ENCODE results near the gene BRS3.
A peak's percentile ranks its signal among the peaks of the same experiment; 100 is the strongest.

BRS3 gene

DNA sequence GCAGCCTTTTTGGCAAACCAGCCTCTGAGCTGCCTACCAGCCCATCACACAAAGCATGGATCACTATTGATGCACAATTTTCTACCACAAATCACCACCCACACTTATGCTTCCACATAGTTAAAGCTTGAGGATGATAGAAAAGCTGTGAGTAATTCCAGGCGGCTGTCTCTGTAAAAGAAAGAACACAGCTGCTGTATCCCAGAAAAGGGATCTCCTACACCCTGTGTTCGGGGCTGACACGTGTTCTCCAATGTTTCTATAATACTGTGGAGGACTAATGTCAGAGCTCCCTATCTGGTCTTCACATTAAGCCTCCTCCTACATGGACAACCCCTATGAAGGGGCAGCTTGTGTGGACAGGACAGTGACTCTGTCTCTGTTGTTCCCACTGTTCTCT, 12.5 kb upstream of the BRS3 start:
- no peak for DNase-seq
- Histone ChIP-seq H3K9ac (ENCODE audit: low read length) (no peak overlapping the region), H3K27me3 (ENCODE audit: insufficient read depth, low read length, poor library complexity) (no peaks in the 10 kb centered on the region), H2BK15ac (replicated peaks; ENCODE audit: low read depth) (no peak overlapping the region), H4K5ac (ENCODE audit: low read length) (no peak overlapping the region), H3K36me3 (ENCODE audit: control insufficient read depth, insufficient read depth, low read length) (no peaks in the 10 kb centered on the region), H2AK5ac (ENCODE audit: low read length) (no peak overlapping the region), H3K56ac (ENCODE audit: low read length) (no peak overlapping the region), H2BK5ac (ENCODE audit: low read length) (no peak overlapping the region), H2BK120ac (ENCODE audit: low read depth, low read length) (no peak overlapping the region), H3K4me3 (ENCODE audit: low read length) (no peak overlapping the region), H3K23ac (ENCODE audit: low read length) (no peak overlapping the region), H3K4me2 (ENCODE audit: low read length) (no peak overlapping the region), H3K79me2 (ENCODE audit: control insufficient read depth, insufficient read depth, low read length) (no peaks in the 10 kb centered on the region), H3K4ac (ENCODE audit: low read depth, low read length) (no peak overlapping the region), H4K8ac (ENCODE audit: low read depth, low read length) (no peak overlapping the region), H3K4me1 (ENCODE audit: control insufficient read depth, low read depth, low read length) (no peaks in the 10 kb centered on the region), H3K79me1 (ENCODE audit: low read length) (no peaks in the 10 kb centered on the region), H3K27ac (ENCODE audit: low read depth, low read length) (no peak overlapping the region), H3K18ac (ENCODE audit: low read length) (no peak overlapping the region)
- WGBS (ENCODE audit: extremely low coverage, insufficient coverage, low lambda C conversion rate), result no CpG with 5 or more reads among the region's 3 CpGs

DNA sequence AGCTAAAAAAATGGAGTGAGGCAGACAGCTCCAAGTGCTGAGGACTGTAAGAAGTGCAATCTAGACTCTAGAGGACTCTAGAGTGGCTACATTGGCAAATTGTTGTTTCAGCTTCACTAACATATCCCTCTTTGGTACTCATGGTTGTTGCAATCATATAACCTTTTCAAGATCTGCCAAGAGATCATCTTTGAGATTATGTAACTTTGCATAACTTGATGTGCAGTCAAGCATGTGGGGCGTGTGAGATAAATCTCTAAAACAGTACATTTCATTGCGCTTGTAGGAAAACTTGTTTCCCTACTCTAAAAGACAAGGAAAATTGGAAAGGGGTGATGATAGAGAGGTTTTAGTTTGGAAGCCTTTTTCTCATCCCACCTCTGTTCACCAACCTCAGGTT, 11.2 kb upstream of the BRS3 start:
- H3K36me3 ChIP-seq (ENCODE audit: control insufficient read depth, insufficient read depth, low read length), result no peaks in the 10 kb centered on the region
- no peak overlapping the region for H3K4me2 ChIP-seq (ENCODE audit: low read length)
- no peak overlapping the region for H3K23ac ChIP-seq (ENCODE audit: low read length)
- H2BK120ac ChIP-seq (ENCODE audit: low read depth, low read length), result no peak overlapping the region
- no peaks in the 10 kb centered on the region for H3K79me1 ChIP-seq (ENCODE audit: low read length)
- no peak overlapping the region for H3K4me3 ChIP-seq (ENCODE audit: low read length)
- no peak overlapping the region for H4K8ac ChIP-seq (ENCODE audit: low read depth, low read length)
- no peak overlapping the region for H3K56ac ChIP-seq (ENCODE audit: low read length)
- H3K79me2 ChIP-seq (ENCODE audit: control insufficient read depth, insufficient read depth, low read length), result no peaks in the 10 kb centered on the region
- no peak overlapping the region for H3K9ac ChIP-seq (ENCODE audit: low read length)
- H3K4ac ChIP-seq (ENCODE audit: low read depth, low read length), result no peak overlapping the region
- no peak overlapping the region for H4K5ac ChIP-seq (ENCODE audit: low read length)
- no peak overlapping the region for H2BK5ac ChIP-seq (ENCODE audit: low read length)
- H3K18ac ChIP-seq (ENCODE audit: low read length), result no peak overlapping the region
- no peak overlapping the region for H2AK5ac ChIP-seq (ENCODE audit: low read length)
- H3K27me3 ChIP-seq (ENCODE audit: insufficient read depth, low read length, poor library complexity), result no peaks in the 10 kb centered on the region
- no peak overlapping the region for H3K27ac ChIP-seq (ENCODE audit: low read depth, low read length)
- H2BK15ac ChIP-seq (replicated peaks; ENCODE audit: low read depth), result no peak overlapping the region
- no peak for DNase-seq
- WGBS (ENCODE audit: extremely low coverage, insufficient coverage, low lambda C conversion rate), result no CpG with 5 or more reads among the region's 2 CpGs
- H3K4me1 ChIP-seq (ENCODE audit: control insufficient read depth, low read depth, low read length), result no peaks in the 10 kb centered on the region

DNA sequence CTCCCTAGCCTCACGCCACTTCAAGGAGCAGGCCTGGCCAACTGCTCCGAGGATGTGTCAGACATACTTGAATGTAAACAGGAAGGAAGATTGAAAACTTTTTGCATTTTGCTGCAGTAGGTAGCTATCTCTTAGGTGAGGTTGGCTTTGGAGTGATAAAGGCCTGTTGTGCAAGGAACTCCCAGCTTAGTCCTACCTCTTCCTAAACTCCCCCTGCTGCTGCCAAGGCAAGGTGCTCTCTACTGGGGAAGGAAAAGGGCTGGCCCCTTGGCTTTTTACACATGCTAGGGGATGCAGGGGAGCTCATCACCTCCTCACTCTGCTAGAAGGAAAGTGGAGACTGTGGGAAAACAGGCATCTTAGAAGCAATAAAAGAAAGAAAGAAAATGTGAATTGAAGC, 10.7 kb upstream of the BRS3 start:
- Histone ChIP-seq H3K79me1 (ENCODE audit: low read length) (no peaks in the 10 kb centered on the region), H2AK5ac (ENCODE audit: low read length) (no peak overlapping the region), H3K79me2 (ENCODE audit: control insufficient read depth, insufficient read depth, low read length) (no peaks in the 10 kb centered on the region), H2BK120ac (ENCODE audit: low read depth, low read length) (no peak overlapping the region), H3K56ac (ENCODE audit: low read length) (no peak overlapping the region), H3K18ac (ENCODE audit: low read length) (no peak overlapping the region), H3K27me3 (ENCODE audit: insufficient read depth, low read length, poor library complexity) (no peaks in the 10 kb centered on the region), H3K4me2 (ENCODE audit: low read length) (no peak overlapping the region), H3K9ac (ENCODE audit: low read length) (no peak overlapping the region), H4K8ac (ENCODE audit: low read depth, low read length) (no peak overlapping the region), H3K4me3 (ENCODE audit: low read length) (no peak overlapping the region), H3K4ac (ENCODE audit: low read depth, low read length) (no peak overlapping the region), H3K23ac (ENCODE audit: low read length) (no peak overlapping the region), H2BK15ac (replicated peaks; ENCODE audit: low read depth) (no peak overlapping the region), H2BK5ac (ENCODE audit: low read length) (no peak overlapping the region), H3K36me3 (ENCODE audit: control insufficient read depth, insufficient read depth, low read length) (no peaks in the 10 kb centered on the region), H4K5ac (ENCODE audit: low read length) (no peak overlapping the region), H3K4me1 (ENCODE audit: control insufficient read depth, low read depth, low read length) (no peaks in the 10 kb centered on the region), H3K27ac (ENCODE audit: low read depth, low read length) (no peak overlapping the region)
- peak; percentile 26 for DNase-seq
- no CpG with 5 or more reads among the region's 2 CpGs for WGBS (ENCODE audit: extremely low coverage, insufficient coverage, low lambda C conversion rate)

DNA sequence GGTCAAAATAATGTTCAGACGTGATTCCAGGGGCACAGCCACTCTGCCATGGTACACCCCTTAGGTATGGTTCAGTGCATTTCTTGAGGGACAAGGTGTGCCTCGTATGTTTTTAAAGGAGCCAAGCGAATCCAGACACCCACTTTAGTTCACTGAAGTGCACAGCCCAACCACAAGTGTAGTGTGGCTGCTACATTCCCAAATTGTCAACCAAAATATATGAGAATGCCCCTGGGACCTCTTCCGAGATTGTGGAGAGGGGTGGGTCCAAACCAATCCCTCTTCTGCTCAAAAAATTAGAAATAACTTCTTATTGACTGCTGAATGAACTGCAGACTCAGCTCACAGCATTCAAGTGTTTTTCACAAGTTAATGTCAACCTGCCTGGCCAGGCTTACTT, 7.4 kb upstream of the BRS3 start:
- Histone ChIP-seq H3K4me2 (ENCODE audit: low read length) (no peak overlapping the region), H3K27ac (ENCODE audit: low read depth, low read length) (no peak overlapping the region), H3K9ac (ENCODE audit: low read length) (no peak overlapping the region), H3K18ac (ENCODE audit: low read length) (no peak overlapping the region), H3K4ac (ENCODE audit: low read depth, low read length) (no peak overlapping the region), H2BK120ac (ENCODE audit: low read depth, low read length) (no peak overlapping the region), H3K4me3 (ENCODE audit: low read length) (no peak overlapping the region), H3K36me3 (ENCODE audit: control insufficient read depth, insufficient read depth, low read length) (no peaks in the 10 kb centered on the region), H2BK5ac (ENCODE audit: low read length) (no peak overlapping the region), H3K79me2 (ENCODE audit: control insufficient read depth, insufficient read depth, low read length) (no peaks in the 10 kb centered on the region), H4K8ac (ENCODE audit: low read depth, low read length) (no peak overlapping the region), H3K4me1 (ENCODE audit: control insufficient read depth, low read depth, low read length) (no peaks in the 10 kb centered on the region), H3K79me1 (ENCODE audit: low read length) (no peaks in the 10 kb centered on the region), H2AK5ac (ENCODE audit: low read length) (no peak overlapping the region), H2BK15ac (replicated peaks; ENCODE audit: low read depth) (no peak overlapping the region), H4K5ac (ENCODE audit: low read length) (no peak overlapping the region), H3K23ac (ENCODE audit: low read length) (no peak overlapping the region), H3K27me3 (ENCODE audit: insufficient read depth, low read length, poor library complexity) (no peaks in the 10 kb centered on the region), H3K56ac (ENCODE audit: low read length) (no peak overlapping the region)
- no CpG with 5 or more reads among the region's 4 CpGs for WGBS (ENCODE audit: extremely low coverage, insufficient coverage, low lambda C conversion rate)
- no peak for DNase-seq

DNA sequence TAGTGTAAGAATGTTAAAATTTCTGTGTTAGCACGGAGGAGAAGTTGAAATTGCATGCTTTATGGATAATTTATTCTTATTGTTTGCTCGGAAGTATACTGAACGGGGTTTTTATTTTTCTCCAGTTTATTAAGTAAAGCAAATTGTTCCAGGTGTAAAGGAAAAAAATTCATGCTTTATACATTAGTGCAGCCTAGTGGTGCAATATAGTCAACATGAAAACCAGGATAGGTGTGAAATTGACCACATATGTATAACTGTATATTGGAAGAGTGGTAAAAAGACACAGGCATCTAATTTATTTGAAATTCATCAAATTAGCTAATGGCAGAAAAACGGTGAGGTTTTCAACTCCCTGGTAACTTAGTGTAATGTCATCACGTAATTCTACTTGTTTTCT, 959 bp downstream of the BRS3 start:
- H3K18ac ChIP-seq (ENCODE audit: low read length), result no peak overlapping the region
- no peak overlapping the region for H4K8ac ChIP-seq (ENCODE audit: low read depth, low read length)
- no peaks in the 10 kb centered on the region for H3K36me3 ChIP-seq (ENCODE audit: control insufficient read depth, insufficient read depth, low read length)
- H3K4me3 ChIP-seq (ENCODE audit: low read length), result no peak overlapping the region
- H2BK5ac ChIP-seq (ENCODE audit: low read length), result no peak overlapping the region
- no peak for DNase-seq
- no peaks in the 10 kb centered on the region for H3K4me1 ChIP-seq (ENCODE audit: control insufficient read depth, low read depth, low read length)
- H2BK120ac ChIP-seq (ENCODE audit: low read depth, low read length), result no peak overlapping the region
- H3K56ac ChIP-seq (ENCODE audit: low read length), result no peak overlapping the region
- H2BK15ac ChIP-seq (replicated peaks; ENCODE audit: low read depth), result no peak overlapping the region
- H3K79me2 ChIP-seq (ENCODE audit: control insufficient read depth, insufficient read depth, low read length), result no peaks in the 10 kb centered on the region
- no peaks in the 10 kb centered on the region for H3K79me1 ChIP-seq (ENCODE audit: low read length)
- 100% methylated on average over 1 of the region's 5 CpGs for WGBS (ENCODE audit: extremely low coverage, insufficient coverage, low lambda C conversion rate)
- H4K5ac ChIP-seq (ENCODE audit: low read length), result no peak overlapping the region
- H3K23ac ChIP-seq (ENCODE audit: low read length), result no peak overlapping the region
- no peak overlapping the region for H3K9ac ChIP-seq (ENCODE audit: low read length)
- H3K27me3 ChIP-seq (ENCODE audit: insufficient read depth, low read length, poor library complexity), result no peaks in the 10 kb centered on the region
- H3K4ac ChIP-seq (ENCODE audit: low read depth, low read length), result no peak overlapping the region
- H3K27ac ChIP-seq (ENCODE audit: low read depth, low read length), result no peak overlapping the region
- no peak overlapping the region for H2AK5ac ChIP-seq (ENCODE audit: low read length)
- H3K4me2 ChIP-seq (ENCODE audit: low read length), result no peak overlapping the region

DNA sequence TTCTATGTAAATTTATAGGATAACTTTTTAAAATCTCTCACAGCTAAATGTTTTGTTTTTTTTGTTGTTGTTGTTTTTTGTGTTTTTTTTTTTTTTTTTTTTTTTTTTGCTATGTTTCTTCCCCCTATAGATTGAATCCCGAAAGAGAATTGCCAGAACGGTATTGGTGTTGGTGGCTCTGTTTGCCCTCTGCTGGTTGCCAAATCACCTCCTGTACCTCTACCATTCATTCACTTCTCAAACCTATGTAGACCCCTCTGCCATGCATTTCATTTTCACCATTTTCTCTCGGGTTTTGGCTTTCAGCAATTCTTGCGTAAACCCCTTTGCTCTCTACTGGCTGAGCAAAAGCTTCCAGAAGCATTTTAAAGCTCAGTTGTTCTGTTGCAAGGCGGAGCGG, 4.1 kb downstream of the BRS3 start:
- Histone ChIP-seq H3K4me1 (ENCODE audit: control insufficient read depth, low read depth, low read length) (no peaks in the 10 kb centered on the region), H3K79me2 (ENCODE audit: control insufficient read depth, insufficient read depth, low read length) (no peaks in the 10 kb centered on the region), H3K23ac (ENCODE audit: low read length) (no peak overlapping the region), H4K8ac (ENCODE audit: low read depth, low read length) (no peak overlapping the region), H3K36me3 (ENCODE audit: control insufficient read depth, insufficient read depth, low read length) (no peaks in the 10 kb centered on the region), H3K9ac (ENCODE audit: low read length) (no peak overlapping the region), H4K5ac (ENCODE audit: low read length) (no peak overlapping the region), H2BK5ac (ENCODE audit: low read length) (no peak overlapping the region), H3K4me2 (ENCODE audit: low read length) (no peak overlapping the region), H3K18ac (ENCODE audit: low read length) (no peak overlapping the region), H2AK5ac (ENCODE audit: low read length) (no peak overlapping the region), H3K56ac (ENCODE audit: low read length) (no peak overlapping the region), H2BK15ac (replicated peaks; ENCODE audit: low read depth) (no peak overlapping the region), H3K4me3 (ENCODE audit: low read length) (no peak overlapping the region), H3K79me1 (ENCODE audit: low read length) (no peaks in the 10 kb centered on the region), H3K27ac (ENCODE audit: low read depth, low read length) (no peak overlapping the region), H2BK120ac (ENCODE audit: low read depth, low read length) (no peak overlapping the region), H3K27me3 (ENCODE audit: insufficient read depth, low read length, poor library complexity) (no peaks in the 10 kb centered on the region), H3K4ac (ENCODE audit: low read depth, low read length) (no peak overlapping the region)
- peak; percentile 16 for DNase-seq
- no CpG with 5 or more reads among the region's 6 CpGs for WGBS (ENCODE audit: extremely low coverage, insufficient coverage, low lambda C conversion rate)
